ENCODE data around the gene PRKAR1B. TPM values are rescaled to one million over a fixed set of nuclear protein-coding genes. Genes with fewer than 3 reads are reported as not detected.

Gene PRKAR1B
- total RNA-seq, 4 donors from 2014 or later: 3.8 to 11.6 (median 6.3) TPM

- no peak for TF ChIP-seq CTCF (IDR thresholded peaks at IDR 0.05; ENCODE audit: low read depth)
Observed at GRCh38 chr7:603152-603951, 123.7 kb downstream of the PRKAR1B start.

GRCh38 chr7:602341-603141 lies 124.5 kb downstream of the PRKAR1B start:
- TF ChIP-seq CTCF (IDR thresholded peaks at IDR 0.05; ENCODE audit: low read depth): no peak

DNA sequence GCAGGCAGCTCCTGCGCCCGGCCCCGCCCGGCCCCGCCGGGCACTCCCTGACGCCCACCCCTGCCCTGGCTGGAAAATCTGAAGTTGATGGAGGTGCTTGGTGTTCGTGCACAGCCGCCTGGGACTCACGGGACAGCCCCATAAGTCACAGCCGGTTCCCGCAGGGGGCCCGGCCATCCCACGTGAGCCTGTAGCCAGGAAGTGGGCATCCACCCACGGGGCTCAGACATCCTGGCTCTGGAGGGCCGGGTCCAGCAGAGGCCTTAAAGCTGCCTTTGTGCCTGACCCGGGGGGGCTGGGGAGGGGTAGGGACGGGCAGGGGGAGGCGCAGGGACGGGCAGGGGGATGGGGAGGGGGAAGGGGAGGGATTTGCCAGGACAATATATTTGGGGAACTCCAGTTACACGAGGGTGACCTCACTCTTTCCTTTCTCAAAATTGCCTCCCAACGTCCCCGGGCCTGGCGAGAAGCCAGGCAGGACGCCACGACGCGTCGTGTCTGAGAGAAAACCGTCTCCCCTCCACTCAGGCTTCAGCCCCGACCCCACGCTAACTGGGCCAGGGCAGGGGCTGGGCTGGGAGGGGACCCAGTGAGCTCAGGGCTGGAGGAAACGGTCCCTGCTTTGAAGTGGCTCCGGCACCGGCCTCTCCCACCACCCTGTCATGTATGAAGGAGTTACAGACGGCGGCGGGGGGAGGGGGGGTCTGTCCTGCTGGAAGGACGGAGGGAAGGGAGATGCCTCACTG lies 125.3 kb downstream of the PRKAR1B start:
- no peak for TF ChIP-seq CTCF (IDR thresholded peaks at IDR 0.05; ENCODE audit: low read depth)

- TF ChIP-seq CTCF (IDR thresholded peaks at IDR 0.05; ENCODE audit: low read depth): no peak
Observed at GRCh38 chr7:601036-601594, 126.0 kb downstream of the PRKAR1B start.

DNA sequence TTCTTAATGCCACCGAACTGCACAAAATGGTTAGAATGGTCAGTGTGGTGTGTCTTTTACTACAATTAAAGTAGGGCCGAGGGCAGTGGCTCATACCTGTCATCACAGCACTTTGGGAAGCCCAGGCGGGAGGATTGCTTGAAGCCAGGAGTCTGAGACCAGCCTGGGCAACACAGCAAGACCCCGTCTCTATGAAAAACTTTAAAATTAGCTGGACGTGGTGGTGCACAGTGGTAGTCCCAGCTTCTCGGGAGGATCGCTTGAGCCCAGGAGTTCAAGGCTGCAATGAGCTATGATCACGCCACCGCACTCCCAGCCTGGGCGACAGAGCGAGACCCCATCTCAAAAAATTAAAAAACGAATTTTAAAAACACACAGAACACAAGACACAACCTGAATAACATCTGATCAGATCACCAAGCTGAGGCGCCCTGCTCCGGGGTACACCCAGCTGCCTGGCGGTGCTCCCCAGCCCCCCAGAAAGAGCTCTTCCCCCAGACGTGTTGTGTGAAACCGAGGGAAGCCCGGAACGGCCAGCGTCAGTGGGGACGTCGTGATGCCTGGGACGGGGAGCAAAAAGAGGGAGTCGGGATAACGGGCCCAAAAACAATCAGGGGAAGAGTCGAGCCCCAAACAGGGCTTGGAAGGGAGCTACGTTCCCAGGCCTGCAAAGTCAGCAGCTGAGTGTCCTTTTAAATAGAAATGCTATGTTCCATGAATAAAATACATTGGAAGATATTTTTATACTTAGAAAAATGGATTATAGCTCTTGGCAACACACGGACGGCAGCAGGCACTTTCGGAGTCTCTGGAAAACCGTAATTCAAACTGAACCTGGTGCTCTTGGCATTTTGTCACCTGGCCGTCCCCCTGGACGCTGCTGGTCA lies 126.7 kb downstream of the PRKAR1B start:
- no peak for TF ChIP-seq CTCF (IDR thresholded peaks at IDR 0.05; ENCODE audit: low read depth)

- TF ChIP-seq CTCF (IDR thresholded peaks at IDR 0.05; ENCODE audit: low read depth): no peak
Observed at GRCh38 chr7:598899-599298, 128.2 kb downstream of the PRKAR1B start.

Measured in subcutaneous adipose tissue (tissue), 4 donors.